Measurements from ENCODE around the gene HIF1A.

- TF ChIP-seq EZH2 (IDR thresholded peaks at IDR 0.05; ENCODE audit: insufficient read depth, low read length) (no peak), CTCF (IDR thresholded peaks at IDR 0.05; ENCODE audit: insufficient read depth, low read depth, low read length) (no peak)
Observed at GRCh38 chr14:61769893-61770292, 74.6 kb downstream of the HIF1A start.
